Retinal pigment epithelial cell (primary cell): ENCODE results near the gene MPP4.
"Not testable (repeated sequence)": the region's sequence is repeated elsewhere in the genome, so short reads cannot be mapped to it uniquely, and the experiment has no call there.

Experiments used
- DNase-seq: peaks from one replicate; pipeline ENCODE4 v3.0.0-alpha.2; 2010; ENCODE audit warnings: low read depth
- H3K4me3 ChIP-seq: 2 replicates; pipeline ENCODE4 v1.5.1; 2011; ENCODE audit warnings: mild to moderate bottlenecking, low read length, control low read depth, moderate library complexity
- CTCF ChIP-seq: conservative IDR thresholded peaks from 2 replicates; pipeline ENCODE4 v1.5.1; 2011; ENCODE audit warnings: low read depth, low read length, control low read depth, inconsistent platforms

Gene MPP4

GRCh38 chr2:201674794-201675193 lies 23.6 kb downstream of the MPP4 start:
- no peak for TF ChIP-seq CTCF
- H3K4me3 ChIP-seq: no peak overlapping the region
- DNase-seq: no peak

GRCh38 chr2:201674298-201674697 lies 24.1 kb downstream of the MPP4 start:
- DNase-seq: no peak
- no peak overlapping the region for H3K4me3 ChIP-seq
- no peak for TF ChIP-seq CTCF

- DNase-seq: no peak
- no peak overlapping the region for H3K4me3 ChIP-seq
- no peak for TF ChIP-seq CTCF
These were observed 24.9 kb downstream of the MPP4 start for GRCh38 chr2:201673546-201673945.

GRCh38 chr2:201671205-201671604 lies 27.2 kb downstream of the MPP4 start:
- H3K4me3 ChIP-seq, DNase-seq: not testable (repeated sequence)

- DNase-seq: no peak
- H3K4me3 ChIP-seq: no peak overlapping the region
- no peak for TF ChIP-seq CTCF
These were observed 28.6 kb downstream of the MPP4 start for GRCh38 chr2:201669865-201670264.

GRCh38 chr2:201668402-201668910 lies 30.0 kb downstream of the MPP4 start:
- no peak for TF ChIP-seq CTCF

GRCh38 chr2:201664334-201664733 lies 34.1 kb downstream of the MPP4 start:
- TF ChIP-seq CTCF: no peak

More at GRCh38 chr2:201668402-201668910, 30.0 kb downstream of the MPP4 start:
- DNase-seq: no peak
- H3K4me3 ChIP-seq: no peak overlapping the region

GRCh38 chr2:201661366-201661765 lies 37.1 kb downstream of the MPP4 start:
- TF ChIP-seq CTCF: no peak
- H3K4me3 ChIP-seq: no peak overlapping the region
- no peak for DNase-seq

More at GRCh38 chr2:201664334-201664733, 34.1 kb downstream of the MPP4 start:
- no peak for DNase-seq
- no peak overlapping the region for H3K4me3 ChIP-seq
